ENCODE results near the gene SLC7A7.

The SLC7A7 gene

DNA sequence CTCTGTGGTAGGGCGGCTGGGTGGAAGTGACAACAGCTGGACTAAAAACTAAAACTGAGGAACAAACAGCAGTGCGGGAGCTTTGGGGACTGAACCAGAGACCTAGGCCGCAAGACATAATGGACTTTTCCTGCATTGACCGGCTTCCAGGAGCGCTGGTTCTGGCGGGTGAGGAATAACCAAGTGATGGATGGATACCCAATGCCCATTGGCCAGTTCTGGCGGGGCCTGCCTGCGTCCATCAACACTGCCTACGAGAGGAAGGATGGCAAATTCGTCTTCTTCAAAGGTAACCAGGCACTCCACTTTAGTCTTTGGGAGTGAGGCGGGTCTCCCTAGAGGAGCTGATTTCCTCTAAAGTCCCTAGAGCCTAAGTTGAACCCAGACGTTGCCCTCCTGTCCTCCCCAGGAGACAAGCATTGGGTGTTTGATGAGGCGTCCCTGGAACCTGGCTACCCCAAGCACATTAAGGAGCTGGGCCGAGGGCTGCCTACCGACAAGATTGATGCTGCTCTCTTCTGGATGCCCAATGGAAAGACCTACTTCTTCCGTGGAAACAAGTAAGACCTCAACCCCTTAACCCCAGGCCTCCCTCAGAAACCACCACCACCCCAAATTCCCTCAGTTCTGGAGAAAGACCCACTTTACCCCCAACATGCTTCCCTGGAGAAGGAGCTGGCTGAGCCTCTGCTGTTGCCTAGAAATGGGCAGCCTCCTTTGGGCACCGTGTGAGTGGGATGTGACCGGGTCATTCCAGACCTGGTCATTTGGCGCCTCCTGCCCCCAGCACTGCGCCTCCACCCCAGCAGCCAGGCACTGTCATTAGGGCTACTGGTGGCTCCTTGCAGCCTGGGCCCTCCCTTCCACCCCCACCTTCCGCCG lies 29.2 kb upstream of the SLC7A7 start:
- no peaks in the 10 kb centered on the region for H3K36me3 ChIP-seq (ENCODE audit: control insufficient read depth, insufficient read depth, low read length)
- TF ChIP-seq, protein P1, sequence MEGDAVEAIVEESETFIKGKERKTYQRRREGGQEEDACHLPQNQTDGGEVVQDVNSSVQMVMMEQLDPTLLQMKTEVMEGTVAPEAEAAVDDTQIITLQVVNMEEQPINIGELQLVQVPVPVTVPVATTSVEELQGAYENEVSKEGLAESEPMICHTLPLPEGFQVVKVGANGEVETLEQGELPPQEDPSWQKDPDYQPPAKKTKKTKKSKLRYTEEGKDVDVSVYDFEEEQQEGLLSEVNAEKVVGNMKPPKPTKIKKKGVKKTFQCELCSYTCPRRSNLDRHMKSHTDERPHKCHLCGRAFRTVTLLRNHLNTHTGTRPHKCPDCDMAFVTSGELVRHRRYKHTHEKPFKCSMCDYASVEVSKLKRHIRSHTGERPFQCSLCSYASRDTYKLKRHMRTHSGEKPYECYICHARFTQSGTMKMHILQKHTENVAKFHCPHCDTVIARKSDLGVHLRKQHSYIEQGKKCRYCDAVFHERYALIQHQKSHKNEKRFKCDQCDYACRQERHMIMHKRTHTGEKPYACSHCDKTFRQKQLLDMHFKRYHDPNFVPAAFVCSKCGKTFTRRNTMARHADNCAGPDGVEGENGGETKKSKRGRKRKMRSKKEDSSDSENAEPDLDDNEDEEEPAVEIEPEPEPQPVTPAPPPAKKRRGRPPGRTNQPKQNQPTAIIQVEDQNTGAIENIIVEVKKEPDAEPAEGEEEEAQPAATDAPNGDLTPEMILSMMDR (IDR thresholded peaks at IDR 0.05; ENCODE audit: insufficient read depth, low read length, poor library complexity, severe bottlenecking), result no peak
- no peaks in the 10 kb centered on the region; the same call in 1 of the 2 replicates for H3K27me3 ChIP-seq (replicated peaks; ENCODE audit: control insufficient read depth, insufficient read depth, low read length)
- H3K4me3 ChIP-seq (replicated peaks; ENCODE audit: low read depth, low read length), result no peak overlapping the region
- no peak for DNase-seq (ENCODE audit: extremely low read depth, insufficient read length)

DNA sequence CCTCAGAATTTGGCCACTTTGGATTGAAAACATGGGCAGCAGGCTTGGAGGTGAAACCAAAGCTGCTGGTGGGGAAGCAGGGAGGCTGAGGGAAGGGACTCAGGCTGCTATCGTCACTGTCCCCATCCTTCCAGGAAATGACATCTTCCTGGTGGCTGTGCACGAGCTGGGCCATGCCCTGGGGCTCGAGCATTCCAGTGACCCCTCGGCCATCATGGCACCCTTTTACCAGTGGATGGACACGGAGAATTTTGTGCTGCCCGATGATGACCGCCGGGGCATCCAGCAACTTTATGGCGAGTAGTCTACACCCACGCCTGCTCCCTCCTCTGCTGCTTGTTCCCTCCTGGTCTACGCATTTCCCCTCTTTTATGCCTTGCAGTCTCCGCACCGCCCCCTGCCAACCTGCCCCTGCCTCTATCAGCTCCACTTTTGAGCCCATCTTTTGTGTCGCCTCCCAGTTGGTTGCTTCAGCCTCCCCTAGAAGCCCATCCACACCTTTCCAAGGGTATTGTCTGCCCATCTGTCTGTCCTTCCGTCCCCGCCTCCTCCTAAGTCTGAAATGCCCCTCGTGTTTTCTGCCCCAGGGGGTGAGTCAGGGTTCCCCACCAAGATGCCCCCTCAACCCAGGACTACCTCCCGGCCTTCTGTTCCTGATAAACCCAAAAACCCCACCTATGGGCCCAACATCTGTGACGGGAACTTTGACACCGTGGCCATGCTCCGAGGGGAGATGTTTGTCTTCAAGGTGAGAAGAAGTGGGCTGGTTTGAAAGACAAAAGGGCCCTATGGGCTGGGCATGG lies 28.1 kb upstream of the SLC7A7 start:
- TF ChIP-seq, protein P1 (IDR thresholded peaks at IDR 0.05; ENCODE audit: insufficient read depth, low read length, poor library complexity, severe bottlenecking), result no peak
- no peak overlapping the region for H3K4me3 ChIP-seq (replicated peaks; ENCODE audit: low read depth, low read length)
- H3K36me3 ChIP-seq (ENCODE audit: control insufficient read depth, insufficient read depth, low read length), result no peaks in the 10 kb centered on the region
- DNase-seq (ENCODE audit: extremely low read depth, insufficient read length), result no peak
- no peaks in the 10 kb centered on the region; the same call in 1 of the 2 replicates for H3K27me3 ChIP-seq (replicated peaks; ENCODE audit: control insufficient read depth, insufficient read depth, low read length)

DNA sequence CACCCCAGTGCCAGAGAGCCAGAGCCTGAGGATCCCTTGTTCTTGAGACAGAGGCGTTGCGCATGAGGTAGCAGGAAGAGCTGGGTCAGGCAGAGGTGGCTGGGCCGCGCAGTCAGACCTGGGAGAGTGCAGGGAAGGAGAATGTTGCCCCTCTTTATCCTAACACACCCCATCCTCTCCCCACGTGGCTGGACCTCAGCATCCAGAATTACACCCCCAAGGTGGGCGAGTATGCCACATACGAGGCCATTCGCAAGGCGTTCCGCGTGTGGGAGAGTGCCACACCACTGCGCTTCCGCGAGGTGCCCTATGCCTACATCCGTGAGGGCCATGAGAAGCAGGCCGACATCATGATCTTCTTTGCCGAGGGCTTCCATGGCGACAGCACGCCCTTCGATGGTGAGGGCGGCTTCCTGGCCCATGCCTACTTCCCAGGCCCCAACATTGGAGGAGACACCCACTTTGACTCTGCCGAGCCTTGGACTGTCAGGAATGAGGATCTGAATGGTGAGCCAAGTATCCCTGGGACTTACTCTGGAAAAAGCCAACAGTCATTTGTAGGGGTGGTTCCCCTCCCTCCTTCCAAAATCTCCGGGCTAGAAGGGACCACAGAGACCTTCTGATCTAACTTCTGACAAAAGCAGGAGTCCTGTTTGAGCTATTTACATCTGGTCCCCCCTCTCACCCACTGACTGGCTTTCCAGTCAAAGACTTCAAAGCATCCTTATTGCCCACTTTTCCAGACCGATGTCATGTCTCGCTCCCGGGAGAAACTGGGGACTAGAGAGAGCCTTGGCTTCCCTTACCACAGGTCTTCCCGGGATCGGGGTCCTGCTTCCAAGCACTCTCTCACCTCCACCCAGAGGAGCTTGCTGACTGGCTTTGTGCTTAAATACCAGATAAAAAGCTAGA lies 27.2 kb upstream of the SLC7A7 start:
- TF ChIP-seq, protein P1 (IDR thresholded peaks at IDR 0.05; ENCODE audit: insufficient read depth, low read length, poor library complexity, severe bottlenecking), result no peak
- Histone ChIP-seq H3K27me3 (replicated peaks; ENCODE audit: control insufficient read depth, insufficient read depth, low read length) (no peaks in the 10 kb centered on the region; the same call in 1 of the 2 replicates), H3K36me3 (ENCODE audit: control insufficient read depth, insufficient read depth, low read length) (no peaks in the 10 kb centered on the region), H3K4me3 (replicated peaks; ENCODE audit: low read depth, low read length) (no peak overlapping the region)
- no peak for DNase-seq (ENCODE audit: extremely low read depth, insufficient read length)

DNA sequence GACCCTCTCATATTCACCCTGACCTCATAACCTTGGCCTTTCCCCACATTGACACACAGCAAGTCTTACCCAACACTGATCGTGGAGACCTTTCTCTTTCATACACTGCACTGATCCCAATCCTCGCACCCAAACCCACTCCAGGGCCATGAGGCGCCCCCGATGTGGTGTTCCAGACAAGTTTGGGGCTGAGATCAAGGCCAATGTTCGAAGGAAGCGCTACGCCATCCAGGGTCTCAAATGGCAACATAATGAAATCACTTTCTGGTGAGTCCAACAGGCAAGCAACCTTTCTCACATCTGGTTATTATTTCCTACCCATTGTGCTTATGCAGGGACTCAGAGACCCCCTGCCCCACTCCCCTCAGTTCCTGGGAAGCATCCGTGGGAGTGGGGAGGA lies 26.5 kb upstream of the SLC7A7 start:
- DNase-seq (ENCODE audit: extremely low read depth, insufficient read length), result no peak
- no peaks in the 10 kb centered on the region for H3K27me3 ChIP-seq (replicated peaks; ENCODE audit: control insufficient read depth, insufficient read depth, low read length)
- TF ChIP-seq, protein P1 (IDR thresholded peaks at IDR 0.05; ENCODE audit: insufficient read depth, low read length, poor library complexity, severe bottlenecking), result no peak
- H3K4me3 ChIP-seq (replicated peaks; ENCODE audit: low read depth, low read length), result no peak overlapping the region
- H3K36me3 ChIP-seq (ENCODE audit: control insufficient read depth, insufficient read depth, low read length), result no peaks in the 10 kb centered on the region

DNA sequence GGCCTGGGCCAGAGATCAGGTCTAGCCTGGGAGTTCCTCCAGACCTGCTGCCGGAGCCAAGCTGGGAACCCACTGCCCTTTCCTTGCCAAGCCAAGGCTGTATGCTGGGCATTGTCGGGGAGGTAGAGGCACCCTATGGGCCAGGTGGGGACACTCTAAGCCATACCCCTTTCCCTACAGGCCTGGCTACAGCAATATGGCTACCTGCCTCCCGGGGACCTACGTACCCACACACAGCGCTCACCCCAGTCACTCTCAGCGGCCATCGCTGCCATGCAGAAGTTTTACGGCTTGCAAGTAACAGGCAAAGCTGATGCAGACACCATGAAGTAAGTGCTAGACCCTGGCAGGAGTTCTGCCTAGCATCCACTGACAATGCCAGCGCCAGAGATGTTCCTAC lies 26.1 kb upstream of the SLC7A7 start:
- TF ChIP-seq, protein P1 (IDR thresholded peaks at IDR 0.05; ENCODE audit: insufficient read depth, low read length, poor library complexity, severe bottlenecking), result no peak
- Histone ChIP-seq H3K27me3 (replicated peaks; ENCODE audit: control insufficient read depth, insufficient read depth, low read length) (no peaks in the 10 kb centered on the region), H3K36me3 (ENCODE audit: control insufficient read depth, insufficient read depth, low read length) (no peaks in the 10 kb centered on the region), H3K4me3 (replicated peaks; ENCODE audit: low read depth, low read length) (no peak overlapping the region)
- DNase-seq (ENCODE audit: extremely low read depth, insufficient read length), result no peak
